ENCODE results near the gene OR52M1. TPM values are rescaled to one million over a fixed set of nuclear protein-coding genes. Genes with fewer than 3 reads are reported as not detected.

OR52M1 gene
- total RNA-seq, 1 donor from 2014 or later = not detected

GRCh38 chr11:4581443-4581842 is 36.5 kb downstream of the OR52M1 start, which contains the start of gene OR52I2:
OR52I2 (plus strand) TSS chr11:4581743.
- TF ChIP-seq CTCF (conservative IDR thresholded peaks at IDR 0.05; ENCODE audit: low read depth, low read length) = no peak
- DNase-seq (ENCODE audit: low read depth) = no peak
- no peak within 1 kb of the TSS for H3K4me3 ChIP-seq (ENCODE audit: low read depth, low read length)

DNA sequence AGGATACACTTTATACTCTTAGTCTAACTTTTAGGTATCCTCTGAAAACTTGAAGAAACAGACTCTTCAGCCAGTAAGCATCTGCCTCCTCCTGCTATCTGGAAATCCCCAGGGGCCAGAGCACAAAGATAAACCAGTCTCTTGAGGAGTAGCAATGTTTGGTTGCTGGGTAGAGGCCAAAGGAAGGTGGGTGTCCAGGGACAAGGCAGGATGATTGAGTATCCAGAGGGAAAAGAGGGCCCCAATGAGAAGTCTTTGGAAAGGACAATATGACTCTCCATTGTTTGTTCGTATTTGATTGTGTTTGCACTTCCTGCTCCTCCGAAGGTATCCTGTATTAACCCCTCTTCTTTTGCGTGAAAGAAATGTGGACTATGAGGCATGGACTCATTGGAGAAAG is 44.0 kb downstream of the OR52M1 start:
- H3K4me3 ChIP-seq (ENCODE audit: low read depth, low read length) = no peak overlapping the region
- no peak for TF ChIP-seq CTCF (conservative IDR thresholded peaks at IDR 0.05; ENCODE audit: low read depth, low read length)
- no peak for DNase-seq (ENCODE audit: low read depth)

GRCh38 chr11:4593739-4594138 is 48.7 kb downstream of the OR52M1 start, which contains the start of gene OR52I1:
OR52I1 (plus strand) TSS chr11:4594039; CDS start chr11:4594039, 0 bp downstream.
- H3K4me3 ChIP-seq (ENCODE audit: low read depth, low read length) = no peak within 1 kb of the TSS
- TF ChIP-seq CTCF (conservative IDR thresholded peaks at IDR 0.05; ENCODE audit: low read depth, low read length) = no peak
- no peak for DNase-seq (ENCODE audit: low read depth)

Other genes starting within 250 kb of the OR52M1 start
- gene OR52B4, start 176.8 kb upstream of the OR52M1 start, total RNA-seq = not detected in 2 replicates
- 18.3 and 24.2 TPM in 2 replicates for gene TRIM21, start 151.5 kb upstream of the OR52M1 start, total RNA-seq
- gene OR52K2, start 95.9 kb upstream of the OR52M1 start, total RNA-seq = not detected in 2 replicates
- not detected in 2 replicates for gene OR52K1, start 62.5 kb upstream of the OR52M1 start, total RNA-seq
- not detected in 2 replicates for gene OR52I2, start 36.6 kb downstream of the OR52M1 start, total RNA-seq
- not detected in 2 replicates for gene OR52I1, start 48.8 kb downstream of the OR52M1 start, total RNA-seq
- 7.9 and 8.5 TPM in 2 replicates for gene TRIM68, start 63.0 kb downstream of the OR52M1 start, total RNA-seq
- not detected in 2 replicates for gene OR51D1, start 92.3 kb downstream of the OR52M1 start, total RNA-seq
- gene OR51E1, start 98.8 kb downstream of the OR52M1 start, total RNA-seq = not detected in 2 replicates
- not detected in 2 replicates for gene OR51E2, start 152.7 kb downstream of the OR52M1 start, total RNA-seq
- not detected in 2 replicates for gene MMP26, start 159.6 kb downstream of the OR52M1 start, total RNA-seq
- not detected in 2 replicates for gene OR51F1, start 224.7 kb downstream of the OR52M1 start, total RNA-seq

Data from epithelial cell of proximal tubule (primary cell).